GM12878 (cell line): ENCODE measurements around the gene APOLD1.

Experiments used
- BACH1 ChIP-seq: fragments of 450-650 bp; IDR thresholded peaks from 2 replicates; pipeline ENCODE4 v1.6.1; 2017; ENCODE audit warnings: mild to moderate bottlenecking, borderline replicate concordance
- EZH2 ChIP-seq: IDR thresholded peaks from 2 replicates; pipeline ENCODE4 v1.6.1; 2012; ENCODE audit warnings: low read depth, mild to moderate bottlenecking, control low read depth, inconsistent platforms, low read length, borderline replicate concordance; ENCODE audit not compliant: control insufficient read depth
- USF1 ChIP-seq: IDR thresholded peaks from 2 replicates; pipeline ENCODE4 v1.6.1; 2011; ENCODE audit warnings: borderline replicate concordance, low read depth, mild to moderate bottlenecking, moderate library complexity, mixed read lengths, low read length; ENCODE audit not compliant: insufficient read depth; ENCODE audit errors: extremely low read length
- TF ChIP-seq, protein P1 (sequence below): fragments of 450-650 bp; IDR thresholded peaks from 2 replicates; pipeline ENCODE4 v1.6.1; 2017; ENCODE audit warnings: mild to moderate bottlenecking, low read depth, inconsistent platforms; ENCODE audit not compliant: poor library complexity, severe bottlenecking

DNA sequence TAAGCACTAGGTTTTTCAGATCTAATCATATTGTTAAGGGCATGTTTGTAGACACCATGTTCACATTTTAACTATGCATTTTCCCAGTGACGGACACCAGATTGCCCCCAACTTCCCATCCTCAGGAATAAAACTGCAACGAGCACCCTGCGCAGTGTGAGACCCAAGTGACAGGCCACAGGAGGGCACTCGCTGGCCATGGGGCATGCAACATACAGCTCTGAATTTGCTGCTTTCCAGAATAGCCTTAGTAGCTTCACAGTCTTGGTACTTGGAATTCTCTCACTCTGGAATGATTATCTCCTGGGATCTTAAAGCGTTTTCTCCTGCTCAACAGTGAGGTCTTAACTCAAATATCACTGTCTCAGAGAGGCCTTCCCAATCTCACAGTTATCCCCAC is 26.7 kb downstream of the APOLD1 start:
- TF ChIP-seq, protein P1, sequence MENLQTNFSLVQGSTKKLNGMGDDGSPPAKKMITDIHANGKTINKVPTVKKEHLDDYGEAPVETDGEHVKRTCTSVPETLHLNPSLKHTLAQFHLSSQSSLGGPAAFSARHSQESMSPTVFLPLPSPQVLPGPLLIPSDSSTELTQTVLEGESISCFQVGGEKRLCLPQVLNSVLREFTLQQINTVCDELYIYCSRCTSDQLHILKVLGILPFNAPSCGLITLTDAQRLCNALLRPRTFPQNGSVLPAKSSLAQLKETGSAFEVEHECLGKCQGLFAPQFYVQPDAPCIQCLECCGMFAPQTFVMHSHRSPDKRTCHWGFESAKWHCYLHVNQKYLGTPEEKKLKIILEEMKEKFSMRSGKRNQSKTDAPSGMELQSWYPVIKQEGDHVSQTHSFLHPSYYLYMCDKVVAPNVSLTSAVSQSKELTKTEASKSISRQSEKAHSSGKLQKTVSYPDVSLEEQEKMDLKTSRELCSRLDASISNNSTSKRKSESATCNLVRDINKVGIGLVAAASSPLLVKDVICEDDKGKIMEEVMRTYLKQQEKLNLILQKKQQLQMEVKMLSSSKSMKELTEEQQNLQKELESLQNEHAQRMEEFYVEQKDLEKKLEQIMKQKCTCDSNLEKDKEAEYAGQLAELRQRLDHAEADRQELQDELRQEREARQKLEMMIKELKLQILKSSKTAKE = no peak
- TF ChIP-seq USF1 (no peak), BACH1 (no peak), EZH2 (no peak)
